ENCODE results near the gene CD22. TPM values are rescaled to one million over a fixed set of nuclear protein-coding genes. Genes with fewer than 3 reads are reported as not detected.
A peak's percentile ranks its signal among the peaks of the same experiment; 100 is the strongest.

CD22 gene
- total and polyA plus RNA-seq, 2 of the 13 experiments (the other 11 are each of a cell fraction or from before 2014, with no cell fraction given) = 0.71 to 1.7 TPM

GRCh38 chr19:35317464-35318043 lies 11.4 kb upstream of the CD22 start:
- Histone ChIP-seq H3K79me2 (ENCODE audit: insufficient read depth, low read length) (no peaks in the 10 kb centered on the region), H4K20me1 (ENCODE audit: insufficient read depth, low read length) (no peaks in the 10 kb centered on the region), H3K4me2 (ENCODE audit: low read depth, low read length) (peak overlapping the region; percentile 71), H3K27me3 (ENCODE audit: control insufficient read depth in 1 of 2, insufficient read depth in 2 of 2, low read length in 2 of 2) (no peaks in the 10 kb centered on the region), H3K9me3 (ENCODE audit: low read length) (no peaks in the 10 kb centered on the region), H3K9ac (ENCODE audit: insufficient read depth, low read depth, low read length) (peak overlapping the region; percentile 52), H2AFZ (ENCODE audit: low read length) (peak overlapping the region; percentile 30), H3K36me3 (replicated peaks in 1 of 2; ENCODE audit: control insufficient read depth in 1 of 2, insufficient read depth in 2 of 2, low read length in 2 of 2) (no peaks in the 10 kb centered on the region), H3K4me3 (replicated peaks in 1 of 3; ENCODE audit: insufficient read depth in 1 of 3, low read depth in 2 of 3, low read length in 3 of 3) (no peak overlapping the region; a peak in 1 of 6 replicates), H3K4me1 (ENCODE audit: insufficient read depth, low read length) (peaks cover 69% of the 10 kb centered on the region), H3K27ac (ENCODE audit: extremely low read length, insufficient read depth, low read length) (peak overlapping the region; percentile 78)
- ATAC-seq = peak; percentile 2; the same call in 1 of the 3 replicates
- BruUV-seq (replicated peaks) = no TSS peak
- 58% methylated on average over 7 of the region's 7 CpGs for WGBS (ENCODE audit: low lambda C conversion rate)
- in situ Hi-C loops (cut with HindIII; ENCODE audit: extremely low pct_ligation_motif_present, low pct_unique_long_range_greater_than_20kb) = no loop called here
- POLR2A ChIA-PET = interaction anchor here (2.6 kb wide), 1 partner anchor 9 kb away, joined by 16 read pairs; no protein-coding TSS in a partner anchor
- peak; percentile 77 for FAIRE-seq
- intact Hi-C loops (cut with micrococcal nuclease; ENCODE audit: unreplicated experiment) = no loop called here
- CTCF ChIA-PET (ENCODE audit: low intra/inter-chr PET ratio, low total read pairs) = no interaction called here
- peak; percentile 39 for DNase-seq (ENCODE audit: low spot score)
- TF ChIP-seq SRSF9 (IDR thresholded peaks at IDR 0.05; ENCODE audit: borderline replicate concordance, insufficient read depth, low read depth, low read length, poor library complexity, severe bottlenecking) (no peak), KDM6A (CRISPR knock-in tag; IDR thresholded peaks at IDR 0.05; ENCODE audit: low read depth) (no peak), ZNF10 (CRISPR knock-in tag; IDR thresholded peaks at IDR 0.05; ENCODE audit: borderline replicate concordance, low read depth) (no peak), ZNF878 (CRISPR knock-in tag; IDR thresholded peaks at IDR 0.05) (no peak), NFAT5 (CRISPR knock-in tag; IDR thresholded peaks at IDR 0.05) (no peak), ZNF616 (CRISPR knock-in tag; IDR thresholded peaks at IDR 0.05; ENCODE audit: low read depth) (no peak), ZFY (CRISPR knock-in tag; IDR thresholded peaks at IDR 0.05) (peak; percentile 7; the same call in 1 of the 2 replicates), RAD51 (IDR thresholded peaks at IDR 0.05; ENCODE audit: borderline replicate concordance) (no peak), TAF1 (CRISPR knock-in tag; IDR thresholded peaks at IDR 0.05) (no peak)
- TF ChIP-seq, protein P1, sequence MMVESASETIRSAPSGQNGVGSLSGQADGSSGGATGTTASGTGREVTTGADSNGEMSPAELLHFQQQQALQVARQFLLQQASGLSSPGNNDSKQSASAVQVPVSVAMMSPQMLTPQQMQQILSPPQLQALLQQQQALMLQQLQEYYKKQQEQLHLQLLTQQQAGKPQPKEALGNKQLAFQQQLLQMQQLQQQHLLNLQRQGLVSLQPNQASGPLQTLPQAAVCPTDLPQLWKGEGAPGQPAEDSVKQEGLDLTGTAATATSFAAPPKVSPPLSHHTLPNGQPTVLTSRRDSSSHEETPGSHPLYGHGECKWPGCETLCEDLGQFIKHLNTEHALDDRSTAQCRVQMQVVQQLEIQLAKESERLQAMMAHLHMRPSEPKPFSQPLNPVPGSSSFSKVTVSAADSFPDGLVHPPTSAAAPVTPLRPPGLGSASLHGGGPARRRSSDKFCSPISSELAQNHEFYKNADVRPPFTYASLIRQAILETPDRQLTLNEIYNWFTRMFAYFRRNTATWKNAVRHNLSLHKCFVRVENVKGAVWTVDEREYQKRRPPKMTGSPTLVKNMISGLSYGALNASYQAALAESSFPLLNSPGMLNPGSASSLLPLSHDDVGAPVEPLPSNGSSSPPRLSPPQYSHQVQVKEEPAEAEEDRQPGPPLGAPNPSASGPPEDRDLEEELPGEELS (CRISPR knock-in tag; IDR thresholded peaks at IDR 0.05) = peak; percentile 40
- TF ChIP-seq, protein P2, sequence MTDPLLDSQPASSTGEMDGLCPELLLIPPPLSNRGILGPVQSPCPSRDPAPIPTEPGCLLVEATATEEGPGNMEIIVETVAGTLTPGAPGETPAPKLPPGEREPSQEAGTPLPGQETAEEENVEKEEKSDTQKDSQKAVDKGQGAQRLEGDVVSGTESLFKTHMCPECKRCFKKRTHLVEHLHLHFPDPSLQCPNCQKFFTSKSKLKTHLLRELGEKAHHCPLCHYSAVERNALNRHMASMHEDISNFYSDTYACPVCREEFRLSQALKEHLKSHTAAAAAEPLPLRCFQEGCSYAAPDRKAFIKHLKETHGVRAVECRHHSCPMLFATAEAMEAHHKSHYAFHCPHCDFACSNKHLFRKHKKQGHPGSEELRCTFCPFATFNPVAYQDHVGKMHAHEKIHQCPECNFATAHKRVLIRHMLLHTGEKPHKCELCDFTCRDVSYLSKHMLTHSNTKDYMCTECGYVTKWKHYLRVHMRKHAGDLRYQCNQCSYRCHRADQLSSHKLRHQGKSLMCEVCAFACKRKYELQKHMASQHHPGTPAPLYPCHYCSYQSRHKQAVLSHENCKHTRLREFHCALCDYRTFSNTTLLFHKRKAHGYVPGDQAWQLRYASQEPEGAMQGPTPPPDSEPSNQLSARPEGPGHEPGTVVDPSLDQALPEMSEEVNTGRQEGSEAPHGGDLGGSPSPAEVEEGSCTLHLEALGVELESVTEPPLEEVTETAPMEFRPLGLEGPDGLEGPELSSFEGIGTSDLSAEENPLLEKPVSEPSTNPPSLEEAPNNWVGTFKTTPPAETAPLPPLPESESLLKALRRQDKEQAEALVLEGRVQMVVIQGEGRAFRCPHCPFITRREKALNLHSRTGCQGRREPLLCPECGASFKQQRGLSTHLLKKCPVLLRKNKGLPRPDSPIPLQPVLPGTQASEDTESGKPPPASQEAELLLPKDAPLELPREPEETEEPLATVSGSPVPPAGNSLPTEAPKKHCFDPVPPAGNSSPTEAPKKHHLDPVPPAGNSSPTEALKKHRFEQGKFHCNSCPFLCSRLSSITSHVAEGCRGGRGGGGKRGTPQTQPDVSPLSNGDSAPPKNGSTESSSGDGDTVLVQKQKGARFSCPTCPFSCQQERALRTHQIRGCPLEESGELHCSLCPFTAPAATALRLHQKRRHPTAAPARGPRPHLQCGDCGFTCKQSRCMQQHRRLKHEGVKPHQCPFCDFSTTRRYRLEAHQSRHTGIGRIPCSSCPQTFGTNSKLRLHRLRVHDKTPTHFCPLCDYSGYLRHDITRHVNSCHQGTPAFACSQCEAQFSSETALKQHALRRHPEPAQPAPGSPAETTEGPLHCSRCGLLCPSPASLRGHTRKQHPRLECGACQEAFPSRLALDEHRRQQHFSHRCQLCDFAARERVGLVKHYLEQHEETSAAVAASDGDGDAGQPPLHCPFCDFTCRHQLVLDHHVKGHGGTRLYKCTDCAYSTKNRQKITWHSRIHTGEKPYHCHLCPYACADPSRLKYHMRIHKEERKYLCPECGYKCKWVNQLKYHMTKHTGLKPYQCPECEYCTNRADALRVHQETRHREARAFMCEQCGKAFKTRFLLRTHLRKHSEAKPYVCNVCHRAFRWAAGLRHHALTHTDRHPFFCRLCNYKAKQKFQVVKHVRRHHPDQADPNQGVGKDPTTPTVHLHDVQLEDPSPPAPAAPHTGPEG (CRISPR knock-in tag; IDR thresholded peaks at IDR 0.05) = no peak

Data from HepG2 (cell line).